H1 (cell line): ENCODE results near the gene GDPD4. TPM values are rescaled to one million over a fixed set of nuclear protein-coding genes. Genes with fewer than 3 reads are reported as not detected.
A peak's percentile ranks its signal among the peaks of the same experiment; 100 is the strongest.

Source experiments
- CTCF ChIA-PET: fragments of 300-600 bp; sonication (Branson Sonifier 250); formaldehyde crosslinking; loops from one replicate; lab custom pipeline; 2021; ENCODE audit not compliant: partially characterized antibody; lab: Charles Lee
- POLR2A ChIA-PET: fragments of 300-600 bp; sonication (Branson Sonifier 250); formaldehyde crosslinking; loops from one replicate; lab custom pipeline; 2021; ENCODE audit warnings: inconsistent platforms; ENCODE audit not compliant: partially characterized antibody; lab: Charles Lee
- DNase-seq, 2 experiments: peaks; one replicate each; pipeline versions ENCODE4 v3.0.0 to v3.0.0-alpha.2; 2010 to 2022; ENCODE audit warnings: low spot score in 2 of 2, low read depth in 1 of 2, mixed read lengths in 1 of 2
- FAIRE-seq: peaks from 2 replicates; lab custom pipeline; 2011; peaks lifted over from hg19 to GRCh38; lab: Jason Lieb, UNC
- H2AFZ ChIP-seq: 2 replicates; pipeline ENCODE4 v1.8.1; 2012; ENCODE audit warnings: low read length, inconsistent platforms
- H2AK5ac ChIP-seq: 2 replicates; pipeline ENCODE4 v1.6.1; 2013; ENCODE audit warnings: low read depth, low read length
- H2BK120ac ChIP-seq: replicated peaks from 2 replicates; pipeline ENCODE3; 2013; ENCODE audit warnings: low read depth, low read length, inconsistent platforms
- H2BK12ac ChIP-seq: 2 replicates; pipeline ENCODE4 v1.6.1; 2013; ENCODE audit warnings: low read depth, low read length
- H2BK15ac ChIP-seq: 2 replicates; pipeline ENCODE4 v1.6.1; 2013; ENCODE audit warnings: low read length
- H2BK20ac ChIP-seq: 2 replicates; pipeline ENCODE4 v1.6.1; 2013; ENCODE audit warnings: low read length
- H2BK5ac ChIP-seq: 2 replicates; pipeline ENCODE4 v1.6.1; 2013; ENCODE audit warnings: low read depth, low read length
- H3K14ac ChIP-seq: 2 replicates; pipeline ENCODE4 v1.6.1; 2013; ENCODE audit warnings: inconsistent platforms; ENCODE audit not compliant: insufficient read length
- H3K18ac ChIP-seq: 2 replicates; pipeline ENCODE4 v1.6.1; 2013; ENCODE audit warnings: low read length; ENCODE audit errors: extremely low read depth
- H3K23ac ChIP-seq: 2 replicates; pipeline ENCODE4 v1.6.1; 2013; ENCODE audit warnings: inconsistent platforms; ENCODE audit not compliant: insufficient read length
- H3K23me2 ChIP-seq: 2 replicates; pipeline ENCODE4 v1.6.1; 2013; ENCODE audit warnings: low read depth, low read length
- H3K27ac ChIP-seq: 2 replicates; pipeline ENCODE4 v1.6.1; 2011; ENCODE audit warnings: low read depth, low read length, inconsistent platforms
- H3K27me3 ChIP-seq, 4 experiments: replicated peaks in 1 of 4; 1 replicate in 1 of 4; 2 replicates in 3 of 4; pipeline versions ENCODE4 v1.6.1 to v1.8.1; 2011 to 2013; ENCODE audit warnings: low read length in 3 of 4, mild to moderate bottlenecking in 3 of 4, inconsistent platforms in 2 of 4, mixed read lengths in 2 of 4, moderate library complexity in 1 of 4; ENCODE audit not compliant: control insufficient read depth in 3 of 4, insufficient read depth in 3 of 4; ENCODE audit errors: extremely low read depth in 1 of 4
- H3K36me3 ChIP-seq, 4 experiments: 2 replicates each; pipeline versions ENCODE4 v1.6.1 to v1.8.1; 2011 to 2013; ENCODE audit warnings: mild to moderate bottlenecking in 4 of 4, low read length in 3 of 4, moderate library complexity in 2 of 4, control low read depth in 1 of 4, inconsistent platforms in 1 of 4; ENCODE audit not compliant: insufficient read depth in 4 of 4, control insufficient read depth in 2 of 4
- H3K4ac ChIP-seq: replicated peaks from 2 replicates; pipeline ENCODE3; 2013; ENCODE audit warnings: low read length, low read depth, mixed read lengths, inconsistent platforms; ENCODE audit not compliant: insufficient read length
- H3K4me1 ChIP-seq, 4 experiments: replicated peaks in 1 of 4; 1 replicate in 1 of 4; 2 replicates in 3 of 4; pipeline versions ENCODE4 v1.6.1 to v1.8.1; 2011 to 2013; ENCODE audit warnings: low read length in 3 of 4, inconsistent platforms in 2 of 4, mixed read lengths in 1 of 4; ENCODE audit not compliant: insufficient read depth in 4 of 4, control insufficient read depth in 3 of 4
- H3K4me2 ChIP-seq, 2 experiments: 2 replicates each; pipeline versions ENCODE4 v1.6.1 to v1.8.1; 2011 to 2013; ENCODE audit warnings: low read depth in 2 of 2, low read length in 2 of 2, control low read depth in 1 of 2, inconsistent platforms in 1 of 2, mild to moderate bottlenecking in 1 of 2; ENCODE audit not compliant: insufficient read depth in 1 of 2
- H3K4me3 ChIP-seq, 4 experiments: fragments of 200-600, 300-600 bp in 1 of 4; sonication (generic), shearing (Covaris generic), sonication (Bioruptor Twin) in 1 of 4; 2 replicates each; pipeline versions ENCODE4 v1.5.1 to v1.8.1; 2011 to 2016; ENCODE audit warnings: low read length in 4 of 4, low read depth in 3 of 4, control low read depth in 2 of 4, inconsistent platforms in 2 of 4, mild to moderate bottlenecking in 2 of 4, mixed read lengths in 1 of 4, moderate library complexity in 1 of 4; ENCODE audit not compliant: insufficient read depth in 2 of 4; ENCODE audit errors: extremely low read depth in 1 of 4
- H3K56ac ChIP-seq: replicated peaks from 2 replicates; pipeline ENCODE3; 2013; ENCODE audit warnings: low read depth, mild to moderate bottlenecking, mixed read lengths, low read length, inconsistent platforms; ENCODE audit not compliant: insufficient read length
- H3K79me1 ChIP-seq: 2 replicates; pipeline ENCODE4 v1.6.1; 2013; ENCODE audit warnings: low read depth, low read length, control low read depth
- H3K79me2 ChIP-seq, 2 experiments: 2 replicates each; pipeline versions ENCODE4 v1.6.1 to v1.8.1; 2012 to 2013; ENCODE audit warnings: low read length in 2 of 2, mild to moderate bottlenecking in 2 of 2, inconsistent platforms in 1 of 2; ENCODE audit not compliant: insufficient read depth in 2 of 2, control insufficient read depth in 1 of 2
- H3K9ac ChIP-seq, 4 experiments: replicated peaks in 1 of 4; 1 replicate in 1 of 4; 2 replicates in 3 of 4; pipeline versions ENCODE4 v1.6.1 to v1.8.1; 2011 to 2013; ENCODE audit warnings: low read depth in 3 of 4, low read length in 3 of 4, control low read depth in 2 of 4, mild to moderate bottlenecking in 2 of 4, moderate library complexity in 2 of 4, inconsistent platforms in 1 of 4; ENCODE audit errors: extremely low read depth in 1 of 4
- H3K9me3 ChIP-seq, 2 experiments: 2 replicates each; pipeline versions ENCODE4 v1.6.1 to v1.8.1; 2012 to 2013; ENCODE audit warnings: mild to moderate bottlenecking in 2 of 2, moderate library complexity in 2 of 2, control low read depth in 1 of 2, inconsistent platforms in 1 of 2, low read depth in 1 of 2, low read length in 1 of 2, mixed read lengths in 1 of 2; ENCODE audit not compliant: insufficient read depth in 2 of 2
- H4K20me1 ChIP-seq, 2 experiments: replicated peaks in 1 of 2; 2 replicates each; pipeline versions ENCODE3 to v1.8.1; 2011 to 2013; ENCODE audit warnings: inconsistent platforms in 2 of 2, low read length in 2 of 2, mild to moderate bottlenecking in 1 of 2; ENCODE audit not compliant: insufficient read depth in 2 of 2, control insufficient read depth in 1 of 2
- H4K5ac ChIP-seq: 2 replicates; pipeline ENCODE4 v1.6.1; 2013; ENCODE audit warnings: low read length, low read depth, mixed read lengths, inconsistent platforms; ENCODE audit not compliant: insufficient read length
- H4K8ac ChIP-seq: 2 replicates; pipeline ENCODE4 v1.8.0; 2013; ENCODE audit warnings: mild to moderate bottlenecking, moderate library complexity, low read length, inconsistent platforms; ENCODE audit not compliant: insufficient read depth; ENCODE audit errors: extremely low read depth
- H4K91ac ChIP-seq: replicated peaks from 2 replicates; pipeline ENCODE3; 2013; ENCODE audit warnings: low read length, mixed read lengths, inconsistent platforms; ENCODE audit not compliant: insufficient read length
- CHD1 ChIP-seq: IDR thresholded peaks from 2 replicates; pipeline ENCODE4 v1.6.1; 2012; ENCODE audit warnings: low read depth, low read length, improper control_type of control experiment
- GTF2F1 ChIP-seq: IDR thresholded peaks from 2 replicates; pipeline ENCODE4 v1.6.1; 2012; ENCODE audit warnings: low read depth, low read length, improper control_type of control experiment, borderline replicate concordance
- KDM1A ChIP-seq: fragments of 200-600, 300-600 bp; sonication (generic); IDR thresholded peaks from 2 replicates; pipeline ENCODE4 v1.7.1; 2016; ENCODE audit warnings: mild to moderate bottlenecking, low read length, borderline replicate concordance
- SRF ChIP-seq: IDR thresholded peaks from 2 replicates; pipeline ENCODE4 v1.6.1; 2011; ENCODE audit warnings: mild to moderate bottlenecking, low read depth, low read length, moderate library complexity
- polyA plus RNA-seq, 7 experiments: library from polyadenylated mRNA; depleted of rRNA in 3 of 7; stranded (reverse) in 5 of 7; unstranded in 2 of 7; fragments of >200 nt in 5 of 7; fragments of 200-250 nt in 2 of 7; gene quantifications; 1 replicate in 5 of 7; 2 replicates in 1 of 7; 4 replicates in 1 of 7; pipeline versions ENCODE4 v1.2.1 to v1.2.3, GENCODE V29; 2011 to 2013; ENCODE audit warnings: missing spikeins in 2 of 7, mixed read lengths in 2 of 7
- total RNA-seq: library from RNA; stranded (reverse); fragmentation: NEBNext Ultra II Directional; extraction: Animal tissue kit (Norgen Biotek cat#: 25700); gene quantifications from 2 replicates; pipeline ENCODE4 v1.2.1, GENCODE V29; 2021

GDPD4 gene
- total and polyA plus RNA-seq, 2 of the 8 experiments (the other 6 are each of a cell fraction or from before 2014, with no cell fraction given), result not detected

DNA sequence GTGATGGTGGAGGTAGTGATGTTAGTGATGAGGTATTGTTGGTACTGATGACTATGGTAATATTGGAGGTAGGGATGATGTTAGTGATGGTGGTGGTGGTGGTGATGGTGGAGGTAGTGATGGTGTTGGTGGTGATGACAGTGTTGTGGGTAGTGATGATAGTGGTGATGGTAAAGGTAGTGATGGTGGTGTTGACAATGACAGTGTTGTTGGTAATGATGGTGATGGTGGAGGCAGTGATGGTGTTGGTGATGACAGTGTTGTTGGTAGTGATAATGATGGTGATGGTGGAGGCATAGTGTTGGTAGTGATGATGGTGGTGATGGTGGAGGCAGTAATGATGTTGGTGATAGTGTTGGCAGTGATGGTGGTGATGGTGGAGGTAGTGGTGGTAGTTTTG lies 108.3 kb downstream of the GDPD4 start:
- H2AFZ ChIP-seq, result no peak overlapping the region
- no peaks in the 10 kb centered on the region for H3K9me3 ChIP-seq
- no peaks in the 10 kb centered on the region; a peak in 1 of 8 replicates for H3K36me3 ChIP-seq
- no peak overlapping the region for H3K4me3 ChIP-seq
- H3K4ac ChIP-seq, result no peak overlapping the region
- ChIA-PET POLR2A (no interaction called here), CTCF (interaction anchor here (0.7 to 8.0 kb wide), 20 partner anchors 8 to 427 kb away, joined by 3 to 248 read pairs (median 4); partner anchors contain the start of gene MYO7A)
- H4K20me1 ChIP-seq, result peaks cover 0 to 7% of the 10 kb centered on the region in 2 experiments
- TF ChIP-seq CHD1 (no peak), KDM1A (no peak), SRF (no peak), GTF2F1 (no peak)
- no peaks in the 10 kb centered on the region for H3K79me1 ChIP-seq
- no peaks in the 10 kb centered on the region for H3K79me2 ChIP-seq
- FAIRE-seq, result no peak
- no peak for DNase-seq
- H2BK20ac ChIP-seq, result no peak overlapping the region; the same call in 1 of the 2 replicates
- H2BK12ac ChIP-seq, result peak overlapping the region; percentile 77; the same call in 1 of the 2 replicates
- no peak overlapping the region for H3K27ac ChIP-seq
- H3K27me3 ChIP-seq, result no peaks in the 10 kb centered on the region
- H3K23ac ChIP-seq, result no peak overlapping the region
- no peak overlapping the region for H4K8ac ChIP-seq
- peak overlapping the region; percentile 54; the same call in 1 of the 2 replicates for H2AK5ac ChIP-seq
- H3K56ac ChIP-seq, result peak overlapping the region; percentile 95
- no peak overlapping the region for H3K18ac ChIP-seq
- no peak overlapping the region for H2BK5ac ChIP-seq
- H3K4me1 ChIP-seq, result peaks cover 0 to 7% (median 6%) of the 10 kb centered on the region in 4 experiments; a peak in 6 of 7 replicates
- no peak overlapping the region for H3K4me2 ChIP-seq
- peak overlapping the region; percentile 25 for H4K91ac ChIP-seq
- no peak overlapping the region for H3K9ac ChIP-seq
- no peak overlapping the region for H4K5ac ChIP-seq
- no peak overlapping the region for H3K14ac ChIP-seq
- no peak overlapping the region for H2BK15ac ChIP-seq
- H2BK120ac ChIP-seq, result no peak overlapping the region
- H3K23me2 ChIP-seq, result peaks cover 10% of the 10 kb centered on the region; the same call in 1 of the 2 replicates
